Fibroblast of the aortic adventitia (primary cell): ENCODE results near the gene RBM44. TPM values are rescaled to one million over a fixed set of nuclear protein-coding genes. Genes with fewer than 3 reads are reported as not detected.

Experiments
- DNase-seq: peaks from one replicate; pipeline ENCODE4 v3.0.0-alpha.2; 2010; ENCODE audit warnings: low read depth
- H3K4me3 ChIP-seq: 2 replicates; pipeline ENCODE4 v1.5.1; 2011; ENCODE audit warnings: low read depth, mild to moderate bottlenecking, control low read depth, low read length, moderate library complexity
- total RNA-seq: library from RNA; depleted of rRNA; stranded (reverse); fragments of >200 nt; gene quantifications from 2 replicates; pipeline ENCODE4 v1.2.3, GENCODE V29; 2012; ENCODE audit warnings: low replicate concordance
- TF ChIP-seq, protein P1 (sequence below): IDR thresholded peaks from 2 replicates; pipeline ENCODE4 v1.5.1; 2011; ENCODE audit warnings: mild to moderate bottlenecking, low read length, control low read depth, inconsistent platforms; ENCODE audit not compliant: insufficient read depth

RBM44 gene
- total RNA-seq, 1 donor = 0.27 TPM

DNA sequence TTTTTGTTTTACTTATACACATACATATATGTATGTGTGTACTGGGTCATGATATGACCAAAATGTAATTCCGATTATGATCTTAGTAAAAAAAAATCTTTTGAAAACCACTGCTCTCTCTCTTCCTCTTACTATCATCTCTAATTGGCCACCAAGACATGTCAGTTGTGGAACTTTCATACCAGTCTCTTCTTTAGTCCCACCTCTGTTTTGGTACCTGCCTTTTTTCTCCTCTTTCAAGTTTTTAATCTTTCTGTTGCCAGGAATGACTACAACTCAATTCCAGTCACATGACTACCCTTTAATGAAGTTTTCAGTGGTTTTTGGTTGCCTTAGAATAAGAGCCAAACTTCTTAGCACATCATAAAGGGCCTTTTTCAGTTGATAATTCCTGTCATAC is 17.1 kb downstream of the RBM44 start:
- TF ChIP-seq, protein P1, sequence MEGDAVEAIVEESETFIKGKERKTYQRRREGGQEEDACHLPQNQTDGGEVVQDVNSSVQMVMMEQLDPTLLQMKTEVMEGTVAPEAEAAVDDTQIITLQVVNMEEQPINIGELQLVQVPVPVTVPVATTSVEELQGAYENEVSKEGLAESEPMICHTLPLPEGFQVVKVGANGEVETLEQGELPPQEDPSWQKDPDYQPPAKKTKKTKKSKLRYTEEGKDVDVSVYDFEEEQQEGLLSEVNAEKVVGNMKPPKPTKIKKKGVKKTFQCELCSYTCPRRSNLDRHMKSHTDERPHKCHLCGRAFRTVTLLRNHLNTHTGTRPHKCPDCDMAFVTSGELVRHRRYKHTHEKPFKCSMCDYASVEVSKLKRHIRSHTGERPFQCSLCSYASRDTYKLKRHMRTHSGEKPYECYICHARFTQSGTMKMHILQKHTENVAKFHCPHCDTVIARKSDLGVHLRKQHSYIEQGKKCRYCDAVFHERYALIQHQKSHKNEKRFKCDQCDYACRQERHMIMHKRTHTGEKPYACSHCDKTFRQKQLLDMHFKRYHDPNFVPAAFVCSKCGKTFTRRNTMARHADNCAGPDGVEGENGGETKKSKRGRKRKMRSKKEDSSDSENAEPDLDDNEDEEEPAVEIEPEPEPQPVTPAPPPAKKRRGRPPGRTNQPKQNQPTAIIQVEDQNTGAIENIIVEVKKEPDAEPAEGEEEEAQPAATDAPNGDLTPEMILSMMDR = no peak
- no peak overlapping the region for H3K4me3 ChIP-seq
- no peak for DNase-seq

DNA sequence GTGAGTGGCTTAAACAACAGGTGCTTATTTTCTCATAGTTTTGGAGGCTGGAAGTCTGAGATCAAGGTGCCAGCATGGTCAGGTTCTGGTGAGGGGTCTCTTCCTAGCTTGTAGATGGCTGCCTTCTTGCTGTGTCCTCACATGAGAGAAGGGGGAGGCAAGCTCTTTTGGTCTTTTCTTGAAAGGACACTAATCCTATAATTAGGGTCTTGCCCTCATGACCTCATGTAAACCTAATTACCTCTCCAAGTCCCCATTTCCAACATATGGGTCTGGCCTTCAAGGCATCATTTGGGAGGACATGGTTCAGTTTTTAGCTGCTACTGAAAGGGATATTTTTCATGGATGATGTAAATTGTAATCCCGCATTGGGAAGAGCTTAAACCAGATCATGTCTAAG is 18.0 kb downstream of the RBM44 start:
- DNase-seq = no peak
- TF ChIP-seq, protein P1 = no peak
- H3K4me3 ChIP-seq = no peak overlapping the region

DNA sequence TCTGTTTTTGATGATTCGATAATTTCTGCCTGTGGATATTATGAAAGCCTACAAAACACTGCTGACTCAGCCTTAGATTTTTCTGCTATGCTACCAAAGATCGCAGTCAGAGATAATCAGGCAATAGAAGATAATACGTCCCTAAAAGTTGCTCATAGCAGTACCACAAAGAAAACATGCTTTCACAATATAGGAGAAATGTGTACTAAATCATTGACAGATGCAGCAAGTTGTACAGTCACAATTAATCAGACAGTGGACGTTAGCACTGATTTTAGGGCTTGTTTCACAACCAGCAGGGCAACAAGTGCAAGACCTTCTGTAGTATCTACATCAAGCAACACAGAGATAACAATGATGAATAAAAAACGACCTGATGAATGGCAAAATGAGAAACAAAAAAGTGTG is 19.5 kb downstream of the RBM44 start:
- no peak overlapping the region for H3K4me3 ChIP-seq
- DNase-seq = peak; percentile 78
- TF ChIP-seq, protein P1 = no peak

DNA sequence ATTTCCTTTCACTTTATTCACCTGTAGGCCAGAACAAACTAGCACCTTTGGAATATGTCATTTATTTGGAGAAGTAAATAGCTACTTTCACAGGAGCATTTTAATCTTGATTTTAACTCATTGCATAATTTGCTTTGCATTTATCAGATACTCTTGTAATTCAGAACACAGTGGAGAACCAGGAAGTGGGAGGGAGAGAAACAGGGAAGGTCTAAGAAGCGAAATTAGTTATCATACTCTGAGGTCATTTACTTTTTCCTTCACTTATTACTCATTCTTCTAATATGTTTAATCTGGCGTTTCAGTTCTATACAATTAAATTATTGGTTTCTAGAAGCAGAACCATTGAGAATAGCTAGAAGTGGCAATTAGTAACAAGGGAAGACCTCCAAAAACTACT is 20.7 kb downstream of the RBM44 start:
- no peak overlapping the region for H3K4me3 ChIP-seq
- peak; percentile 11 for DNase-seq
- TF ChIP-seq, protein P1 = no peak

DNA sequence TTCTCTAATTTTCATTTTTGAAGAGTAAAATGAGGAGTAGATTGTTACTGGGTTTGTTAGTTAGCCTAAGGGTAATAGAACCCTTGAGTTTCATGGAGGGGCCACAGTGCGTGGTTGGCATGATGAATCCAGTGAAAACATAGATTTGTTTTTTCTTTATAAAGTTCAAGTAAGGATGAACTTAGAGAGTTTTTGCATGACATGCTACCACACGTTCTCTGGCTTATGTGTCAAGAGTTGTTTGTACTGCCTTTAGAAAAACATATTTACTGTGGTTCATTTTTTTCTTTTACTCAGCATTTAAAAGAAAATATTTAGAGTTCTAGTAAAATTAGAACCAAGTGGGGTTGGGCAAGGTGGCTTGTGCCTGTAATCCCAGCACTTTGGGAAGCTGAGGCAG is 21.8 kb downstream of the RBM44 start:
- TF ChIP-seq, protein P1 = no peak
- no peak overlapping the region for H3K4me3 ChIP-seq
- DNase-seq = no peak

DNA sequence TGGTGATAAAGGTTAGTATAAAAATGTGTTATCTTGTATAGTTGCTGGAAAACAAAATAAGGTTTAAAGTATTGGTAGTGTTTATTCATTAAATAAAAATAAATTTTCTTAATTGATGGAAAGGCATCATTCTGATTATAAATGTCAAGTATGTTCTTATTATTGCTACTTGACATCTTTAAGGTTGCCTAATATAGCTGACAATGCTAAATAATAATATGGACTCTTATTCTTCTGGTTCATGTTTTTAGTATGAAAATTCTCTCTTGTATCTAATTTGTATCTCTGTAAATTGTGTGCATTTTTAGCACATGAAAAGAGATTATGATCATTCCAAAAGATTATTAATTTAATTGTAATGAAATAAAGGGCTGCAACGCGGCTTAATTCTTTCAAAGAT is 25.0 kb downstream of the RBM44 start:
- H3K4me3 ChIP-seq = no peak overlapping the region
- no peak for DNase-seq
- TF ChIP-seq, protein P1 = no peak

DNA sequence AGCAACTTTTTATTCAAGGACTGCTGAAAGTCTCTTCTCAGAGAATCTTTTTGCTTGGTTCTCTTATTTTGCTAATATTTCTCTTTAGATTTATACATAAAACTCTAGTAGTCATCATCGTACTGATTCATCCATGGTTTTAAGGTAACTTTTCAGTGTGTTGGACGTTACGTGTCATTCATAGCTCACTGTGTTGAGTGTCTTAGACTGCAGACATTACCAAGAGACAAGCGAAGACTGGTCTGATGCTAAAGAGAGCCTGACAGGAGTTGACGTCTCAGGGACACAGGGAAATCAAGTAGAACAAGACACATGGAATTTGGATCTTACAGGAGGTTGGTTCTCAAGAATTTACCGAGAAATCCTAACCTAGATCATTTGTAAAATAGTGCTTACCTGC is 25.5 kb downstream of the RBM44 start:
- no peak overlapping the region for H3K4me3 ChIP-seq
- TF ChIP-seq, protein P1 = no peak
- no peak for DNase-seq
